ENCODE measurements around the gene CEP97. TPM values are rescaled to one million over a fixed set of nuclear protein-coding genes. Genes with fewer than 3 reads are reported as not detected.
A peak's percentile ranks its signal among the peaks of the same experiment; 100 is the strongest.

The CEP97 gene
- total RNA-seq, 2 donors from 2014 or later = 5.5 to 7.1 TPM

GRCh38 chr3:101725194-101725889 lies 928 bp downstream of the CEP97 start:
- Histone ChIP-seq H3K4me1 (peaks cover 3% of the 10 kb centered on the region), H3K9ac (ENCODE audit: low read depth in 2 of 2, low read length in 2 of 2) (peak overlapping the region; percentile 48 to 91), H3K27ac (peak overlapping the region; percentile 71), H3K36me3 (no peaks in the 10 kb centered on the region), H3K9me3 (no peaks in the 10 kb centered on the region), H3K4me3 (peak overlapping the region; percentile 93), H3K27me3 (no peaks in the 10 kb centered on the region)
- intact Hi-C loops (cut with DNase I) = no loop called here
- TF ChIP-seq CTCF (IDR thresholded peaks at IDR 0.05) = no peak
- peak; percentile 55 for DNase-seq

GRCh38 chr3:101725890-101726275 lies 1.5 kb downstream of the CEP97 start:
- H3K27ac ChIP-seq = peak overlapping the region; percentile 71
- no peaks in the 10 kb centered on the region for H3K27me3 ChIP-seq
- H3K36me3 ChIP-seq = no peaks in the 10 kb centered on the region
- intact Hi-C loops (cut with DNase I) = no loop called here
- H3K4me3 ChIP-seq = peak overlapping the region; percentile 93
- no peaks in the 10 kb centered on the region for H3K9me3 ChIP-seq
- TF ChIP-seq CTCF (IDR thresholded peaks at IDR 0.05) = no peak
- H3K4me1 ChIP-seq = peaks cover 3% of the 10 kb centered on the region
- no peak for DNase-seq
- peak overlapping the region in 1 of 2 donors; percentile 91 for H3K9ac ChIP-seq (ENCODE audit: low read depth in 2 of 2, low read length in 2 of 2)

- Histone ChIP-seq H3K36me3 (no peaks in the 10 kb centered on the region), H3K4me1 (peaks cover 3% of the 10 kb centered on the region), H3K9ac (ENCODE audit: low read depth in 2 of 2, low read length in 2 of 2) (no peak overlapping the region), H3K4me3 (no peak overlapping the region), H3K27me3 (no peaks in the 10 kb centered on the region), H3K9me3 (no peaks in the 10 kb centered on the region), H3K27ac (no peak overlapping the region)
- TF ChIP-seq CTCF (IDR thresholded peaks at IDR 0.05) = no peak
- intact Hi-C loops (cut with DNase I) = no loop called here
- DNase-seq = no peak
Measured at GRCh38 chr3:101729586-101729985, 5.2 kb downstream of the CEP97 start.

- TF ChIP-seq CTCF (IDR thresholded peaks at IDR 0.05) = no peak
- peaks cover 3% of the 10 kb centered on the region for H3K4me1 ChIP-seq
- H3K27ac ChIP-seq = no peak overlapping the region
- no peaks in the 10 kb centered on the region for H3K27me3 ChIP-seq
- no peak for DNase-seq
- intact Hi-C loops (cut with DNase I) = no loop called here
- no peak overlapping the region for H3K9ac ChIP-seq (ENCODE audit: low read depth in 2 of 2, low read length in 2 of 2)
- no peaks in the 10 kb centered on the region for H3K36me3 ChIP-seq
- no peaks in the 10 kb centered on the region for H3K9me3 ChIP-seq
- no peak overlapping the region for H3K4me3 ChIP-seq
Measured at GRCh38 chr3:101730839-101731238, 6.4 kb downstream of the CEP97 start.

GRCh38 chr3:101732240-101732641 lies 7.8 kb downstream of the CEP97 start:
- H3K9me3 ChIP-seq = no peaks in the 10 kb centered on the region
- no peaks in the 10 kb centered on the region for H3K36me3 ChIP-seq
- no peaks in the 10 kb centered on the region for H3K27me3 ChIP-seq
- H3K27ac ChIP-seq = no peak overlapping the region
- no peak for DNase-seq
- no peak overlapping the region for H3K4me3 ChIP-seq
- H3K9ac ChIP-seq (ENCODE audit: low read depth in 2 of 2, low read length in 2 of 2) = no peak overlapping the region
- no peak for TF ChIP-seq CTCF (IDR thresholded peaks at IDR 0.05)
- intact Hi-C loops (cut with DNase I) = no loop called here
- no peaks in the 10 kb centered on the region for H3K4me1 ChIP-seq
